Smooth muscle cell (in vitro differentiated cells): ENCODE measurements around the gene PTPN1. TPM values are rescaled to one million over a fixed set of nuclear protein-coding genes. Genes with fewer than 3 reads are reported as not detected.
"Not testable (repeated sequence)": the region's sequence is repeated elsewhere in the genome, so short reads cannot be mapped to it uniquely, and the experiment has no call there.

Experiments
- DNase-seq: peaks from one replicate; lab custom pipeline; 2025; ENCODE audit not compliant: unreplicated experiment; lab: John Stamatoyannopoulos, UW
- H2AFZ ChIP-seq: fragments of 200-600 bp; sonication (generic); 2 replicates; pipeline ENCODE4 v1.6.0; 2016; ENCODE audit warnings: antibody characterized with exemption, low read depth, mild to moderate bottlenecking
- H3F3A ChIP-seq: fragments of 200-600 bp; sonication (generic); 2 replicates; pipeline ENCODE4 v1.6.0; 2017; ENCODE audit warnings: antibody characterized with exemption, low read depth
- H3K27ac ChIP-seq: fragments of 200-600 bp; sonication (generic); 2 replicates; pipeline ENCODE4 v1.5.1; 2016; ENCODE audit warnings: low read depth, mild to moderate bottlenecking
- H3K27me3 ChIP-seq: fragments of 200-600 bp; sonication (generic); 2 replicates; pipeline ENCODE4 v1.6.1; 2016; ENCODE audit warnings: low read depth, mild to moderate bottlenecking
- H3K36me3 ChIP-seq: fragments of 200-600 bp; sonication (generic); 2 replicates; pipeline ENCODE4 v1.5.1; 2016; ENCODE audit warnings: low read depth
- H3K4me1 ChIP-seq: fragments of 200-600 bp; sonication (generic); 2 replicates; pipeline ENCODE4 v1.5.1; 2016; ENCODE audit warnings: low read depth
- H3K4me2 ChIP-seq: fragments of 200-600 bp; sonication (generic); 2 replicates; pipeline ENCODE4 v1.6.0; 2016; ENCODE audit warnings: mild to moderate bottlenecking
- H3K4me3 ChIP-seq: fragments of 200-600 bp; sonication (generic); 2 replicates; pipeline ENCODE4 v1.5.1; 2016; ENCODE audit warnings: mild to moderate bottlenecking
- H3K79me2 ChIP-seq: fragments of 200-600 bp; sonication (generic); 2 replicates; pipeline ENCODE4 v1.6.0; 2016; ENCODE audit warnings: low read depth, mild to moderate bottlenecking
- H3K9ac ChIP-seq: fragments of 200-600 bp; sonication (generic); 2 replicates; pipeline ENCODE4 v1.6.0; 2016; ENCODE audit warnings: low read depth
- H3K9me3 ChIP-seq: fragments of 200-600 bp; sonication (generic); replicated peaks from 2 replicates; pipeline ENCODE4 v1.5.1; 2016; ENCODE audit warnings: low read depth
- H4K20me1 ChIP-seq: fragments of 200-600 bp; sonication (generic); 2 replicates; pipeline ENCODE4 v1.6.0; 2016; ENCODE audit warnings: low read depth
- CTCF ChIP-seq: fragments of 200-600 bp; sonication (generic); IDR thresholded peaks from 2 replicates; pipeline ENCODE4 v1.5.1; 2017; ENCODE audit warnings: borderline replicate concordance, mild to moderate bottlenecking, antibody characterized with exemption; ENCODE audit not compliant: insufficient read depth, poor library complexity, severe bottlenecking
- WGBS: methylation state at CpG from one replicate; pipeline ENCODE4 v1.1.7; 2016; ENCODE audit warnings: low lambda C conversion rate; 5-methylcytosine and 5-hydroxymethylcytosine counted together
- polyA plus RNA-seq: library from polyadenylated mRNA; unstranded; fragments of >200 nt; fragmentation: Nextera tagmentation; extraction: Ambion mirVana; gene quantifications from 2 replicates; pipeline ENCODE4 v1.2.1, GENCODE V29; 2016
- total RNA-seq: library from RNA; depleted of rRNA; stranded (reverse); fragments of >200 nt; gene quantifications from 2 replicates; pipeline ENCODE4 v1.2.3, GENCODE V29; 2014

PTPN1 gene
- total and polyA plus RNA-seq, 2 experiments from 2014 or later: 16.1 to 28.9 TPM

- Histone ChIP-seq H3K27ac (no peak overlapping the region), H3K79me2 (no peaks in the 10 kb centered on the region), H3F3A (no peaks in the 10 kb centered on the region), H3K4me3 (no peak overlapping the region), H3K27me3 (no peaks in the 10 kb centered on the region), H3K36me3 (no peaks in the 10 kb centered on the region), H3K4me1 (no peaks in the 10 kb centered on the region), H3K9me3 (no peaks in the 10 kb centered on the region), H4K20me1 (no peaks in the 10 kb centered on the region), H2AFZ (no peak overlapping the region), H3K9ac (no peak overlapping the region), H3K4me2 (no peak overlapping the region)
- no peak for DNase-seq
- TF ChIP-seq CTCF: no peak
- WGBS: 87% methylated on average over 7 of the region's 7 CpGs
Measured at GRCh38 chr20:50598074-50598473, 87.9 kb downstream of the PTPN1 start.

- not testable (repeated sequence) for DNase-seq, H3K9ac ChIP-seq, H3K27me3 ChIP-seq, H3K9me3 ChIP-seq, H3K36me3 ChIP-seq, H2AFZ ChIP-seq, H3K27ac ChIP-seq, H3K4me2 ChIP-seq, H4K20me1 ChIP-seq, H3K79me2 ChIP-seq, H3K4me1 ChIP-seq, H3K4me3 ChIP-seq, H3F3A ChIP-seq
- WGBS: 86% methylated on average over 5 of the region's 5 CpGs
Measured at GRCh38 chr20:50598768-50599167, 88.6 kb downstream of the PTPN1 start.

GRCh38 chr20:50600281-50600895, 90.2 kb downstream of the PTPN1 start:
- Histone ChIP-seq H3K79me2 (no peaks in the 10 kb centered on the region), H3F3A (no peaks in the 10 kb centered on the region), H3K27ac (no peak overlapping the region), H2AFZ (no peak overlapping the region), H3K36me3 (no peaks in the 10 kb centered on the region), H3K4me3 (no peak overlapping the region), H3K27me3 (no peaks in the 10 kb centered on the region), H3K9ac (no peak overlapping the region), H3K4me1 (no peaks in the 10 kb centered on the region), H3K9me3 (no peaks in the 10 kb centered on the region), H3K4me2 (no peak overlapping the region), H4K20me1 (no peaks in the 10 kb centered on the region)
- WGBS: 87% methylated on average over 12 of the region's 12 CpGs
- no peak for TF ChIP-seq CTCF
- DNase-seq: no peak

- no peaks in the 10 kb centered on the region for H3K4me1 ChIP-seq
- H3K27ac ChIP-seq: no peak overlapping the region
- H3K4me2 ChIP-seq: no peak overlapping the region
- H3K9ac ChIP-seq: no peak overlapping the region
- 95% methylated on average over 33 of the region's 33 CpGs for WGBS
- no peak for TF ChIP-seq CTCF
- H3K36me3 ChIP-seq: no peaks in the 10 kb centered on the region
- no peak for DNase-seq
- no peaks in the 10 kb centered on the region for H3K9me3 ChIP-seq
- no peaks in the 10 kb centered on the region for H4K20me1 ChIP-seq
- H3F3A ChIP-seq: no peaks in the 10 kb centered on the region
- no peak overlapping the region for H2AFZ ChIP-seq
- H3K79me2 ChIP-seq: no peaks in the 10 kb centered on the region
- no peaks in the 10 kb centered on the region for H3K27me3 ChIP-seq
- no peak overlapping the region for H3K4me3 ChIP-seq
Measured at GRCh38 chr20:50601511-50602431, 91.6 kb downstream of the PTPN1 start.
